Stimulated activated CD4-positive, alpha-beta T cell treated with anti-CD3 and anti-CD28 coated beads, Interleukin-1b, Interleukin-23, amount 100 ng/mL, for 24 hours (primary cell): ENCODE results near the gene RAB7B.

Source experiments
- DNase-seq, 4 experiments: peaks; one replicate each; pipeline ENCODE4 v3.0.0-alpha.2; 2020; ENCODE audit warnings: low read depth in 4 of 4, low spot score in 1 of 4

Gene RAB7B

GRCh38 chr1:205975387-205975998 lies 27.7 kb downstream of the RAB7B start:
- DNase-seq, result no peak

- DNase-seq, result no peak
Measured at GRCh38 chr1:205974712-205975111, 28.5 kb downstream of the RAB7B start.

- no peak for DNase-seq
Measured at GRCh38 chr1:205973377-205974232, 29.6 kb downstream of the RAB7B start.

GRCh38 chr1:205972491-205973168 lies 30.6 kb downstream of the RAB7B start:
- no peak for DNase-seq

- no peak for DNase-seq
Measured at GRCh38 chr1:205972081-205972480, 31.1 kb downstream of the RAB7B start.

GRCh38 chr1:205971082-205971481 lies 32.1 kb downstream of the RAB7B start:
- DNase-seq, result no peak

GRCh38 chr1:205970486-205970885 lies 32.7 kb downstream of the RAB7B start:
- DNase-seq, result no peak

GRCh38 chr1:205969229-205969628 lies 34.0 kb downstream of the RAB7B start:
- no peak for DNase-seq

GRCh38 chr1:205967554-205968335 lies 35.5 kb downstream of the RAB7B start:
- DNase-seq, result no peak

- no peak for DNase-seq
Measured at GRCh38 chr1:205965036-205965884, 37.9 kb downstream of the RAB7B start.

- DNase-seq, result no peak
Measured at GRCh38 chr1:205963352-205964155, 39.6 kb downstream of the RAB7B start.

GRCh38 chr1:205962821-205963221 lies 40.4 kb downstream of the RAB7B start:
- DNase-seq, result no peak

- no peak for DNase-seq
Measured at GRCh38 chr1:205961991-205962820, 41.0 kb downstream of the RAB7B start.

GRCh38 chr1:205961405-205961804 lies 41.8 kb downstream of the RAB7B start:
- no peak for DNase-seq

- no peak for DNase-seq
Measured at GRCh38 chr1:205959789-205960188, 43.4 kb downstream of the RAB7B start.

GRCh38 chr1:205955499-205955898 lies 47.7 kb downstream of the RAB7B start:
- DNase-seq, result no peak

- no peak for DNase-seq
Measured at GRCh38 chr1:205954819-205955404, 48.3 kb downstream of the RAB7B start.

GRCh38 chr1:205951746-205952145 lies 51.4 kb downstream of the RAB7B start:
- no peak for DNase-seq
